GM21423 (cell line): ENCODE results near the gene SMAD2.

Experiments
- ATAC-seq: cut with Tn5 transposase; IDR thresholded peaks from one replicate; pipeline ENCODE4 v1.9.1; 2021; ENCODE audit warnings: mild to moderate bottlenecking, moderate library complexity; ENCODE audit not compliant: unreplicated experiment

SMAD2 gene

DNA sequence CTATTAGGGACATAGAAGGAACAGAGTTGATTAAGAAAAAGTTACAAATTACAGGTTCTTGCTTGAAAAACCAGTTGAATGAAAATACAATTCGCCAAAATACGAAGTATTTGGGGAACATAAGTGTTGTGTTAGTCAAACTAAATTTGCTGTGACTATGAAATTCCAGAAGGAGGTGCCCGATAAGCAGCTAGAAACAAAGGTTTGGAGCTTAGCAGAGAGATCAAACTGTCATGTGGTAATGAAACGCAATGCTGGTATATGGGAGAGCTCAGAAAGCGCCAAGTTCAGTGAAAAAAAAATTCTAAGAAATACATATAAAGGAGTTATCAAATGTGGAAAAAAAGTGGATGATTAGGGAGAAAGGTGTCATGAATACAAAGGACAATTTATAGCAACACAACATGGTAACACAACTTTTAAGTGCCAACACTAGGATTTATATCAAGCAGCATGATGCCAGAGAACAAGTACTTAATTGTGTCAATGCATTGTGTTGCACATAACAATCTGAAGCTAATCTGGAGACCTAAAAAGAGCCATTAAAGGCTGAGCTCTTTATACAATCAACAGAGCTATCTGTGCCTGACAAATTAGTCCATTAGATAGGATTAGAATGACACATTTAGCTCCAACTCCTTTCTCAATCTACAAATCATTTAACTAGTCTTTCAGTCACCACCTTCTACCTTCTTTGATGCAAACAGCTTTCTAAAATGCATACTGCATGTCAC is 31.2 kb downstream of the SMAD2 start:
- ATAC-seq, result no peak

DNA sequence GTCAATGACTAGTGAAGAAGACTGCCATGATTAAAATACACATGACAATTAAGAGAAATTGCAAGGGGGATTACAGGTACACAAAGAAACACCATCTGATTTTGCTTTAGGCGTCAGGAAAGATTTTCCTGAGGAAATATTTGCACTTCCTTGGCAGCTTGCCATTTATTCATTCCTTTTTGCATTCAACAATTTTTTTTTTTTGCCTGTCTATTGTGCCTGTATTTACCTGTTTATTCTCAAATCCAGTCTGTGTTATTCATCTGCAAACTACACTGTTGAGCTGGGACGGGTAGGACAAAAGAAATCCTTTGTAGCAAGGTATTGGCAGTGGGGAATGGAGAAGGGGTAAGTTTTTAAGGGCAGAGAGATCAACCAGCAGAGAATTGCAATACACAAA is 31.8 kb downstream of the SMAD2 start:
- ATAC-seq, result no peak

DNA sequence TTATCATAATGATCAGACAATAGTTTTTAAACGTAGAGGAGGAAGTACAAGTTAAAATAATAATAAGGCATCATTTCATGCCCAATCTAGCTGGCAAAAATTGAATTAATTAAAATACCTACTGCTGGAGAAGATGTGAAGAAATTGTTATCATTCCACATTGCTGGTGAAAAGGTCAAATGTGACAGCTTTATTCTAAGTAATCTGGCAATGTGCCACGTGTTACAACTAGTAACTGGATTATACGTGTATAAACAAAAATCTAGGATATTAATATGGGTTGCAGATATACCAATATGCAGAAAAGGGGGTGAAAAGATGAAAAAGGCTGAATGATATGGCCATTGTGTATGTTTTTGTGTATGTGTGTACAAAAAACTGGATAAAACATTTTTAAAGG is 32.4 kb downstream of the SMAD2 start:
- ATAC-seq, result no peak

DNA sequence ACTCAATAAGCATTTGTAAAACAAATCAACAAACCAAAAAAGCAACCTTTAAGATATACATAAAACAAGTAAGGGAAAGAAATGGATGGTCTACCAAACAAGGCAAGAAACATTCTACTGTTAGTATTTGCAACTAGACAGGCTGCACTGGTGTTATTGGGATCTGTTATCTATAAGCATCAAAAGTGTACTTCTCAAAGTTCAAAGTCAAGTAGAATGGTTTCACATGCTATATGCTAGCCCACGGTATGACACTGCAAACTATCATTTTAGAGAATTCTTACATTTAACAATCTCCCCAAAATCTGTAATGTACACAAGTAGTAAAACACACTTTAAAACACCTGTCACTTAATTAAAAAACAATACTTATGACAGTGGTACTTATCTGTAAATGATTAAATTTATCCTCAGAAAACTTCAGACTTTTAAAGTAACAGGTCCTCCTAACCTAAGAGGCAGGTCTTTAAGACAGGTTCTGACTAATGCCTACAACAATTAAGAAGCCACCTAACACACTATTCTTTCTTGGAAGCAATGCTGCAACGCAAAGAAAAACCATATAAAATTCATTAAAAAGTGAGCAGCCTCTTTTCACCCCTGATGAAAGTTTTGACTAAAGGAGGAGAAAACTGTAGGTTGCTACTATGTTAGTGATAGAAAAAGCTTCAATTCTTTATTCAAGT is 34.8 kb downstream of the SMAD2 start:
- ATAC-seq, result no peak

DNA sequence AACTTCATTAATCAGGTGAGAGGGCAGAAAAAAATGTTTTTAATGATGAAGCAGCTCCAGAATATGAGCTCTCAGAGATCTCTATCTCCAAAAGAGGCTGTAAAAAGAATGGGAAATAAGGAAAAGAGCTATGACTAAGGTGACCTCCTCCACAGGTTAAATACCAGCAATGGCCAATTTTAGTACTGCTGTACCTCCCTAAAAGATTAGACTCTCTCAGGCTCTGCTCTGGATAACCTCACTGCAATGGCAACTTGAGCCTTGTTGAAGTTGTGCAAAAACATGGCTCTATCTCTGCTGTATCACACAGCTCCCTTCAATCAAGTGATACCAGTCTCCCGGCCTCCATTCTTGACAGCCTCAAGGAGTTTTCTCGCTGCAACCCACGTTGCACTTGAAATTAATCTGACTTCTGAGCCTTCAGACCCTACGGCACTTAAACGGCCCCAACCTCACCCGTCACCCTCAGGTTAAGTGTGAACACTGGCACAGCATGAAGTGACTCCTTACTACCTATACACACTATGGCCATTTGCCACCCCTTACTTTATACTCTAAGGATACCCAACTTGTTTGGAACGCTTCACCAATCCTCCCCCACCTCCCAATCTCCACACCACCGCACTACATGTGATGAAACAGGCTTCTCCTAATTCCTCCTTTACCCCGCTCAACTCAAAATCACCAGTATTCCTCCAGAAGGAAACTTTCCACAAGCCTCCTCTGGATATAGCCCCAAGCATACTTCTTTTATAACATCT is 36.3 kb downstream of the SMAD2 start:
- no peak for ATAC-seq

DNA sequence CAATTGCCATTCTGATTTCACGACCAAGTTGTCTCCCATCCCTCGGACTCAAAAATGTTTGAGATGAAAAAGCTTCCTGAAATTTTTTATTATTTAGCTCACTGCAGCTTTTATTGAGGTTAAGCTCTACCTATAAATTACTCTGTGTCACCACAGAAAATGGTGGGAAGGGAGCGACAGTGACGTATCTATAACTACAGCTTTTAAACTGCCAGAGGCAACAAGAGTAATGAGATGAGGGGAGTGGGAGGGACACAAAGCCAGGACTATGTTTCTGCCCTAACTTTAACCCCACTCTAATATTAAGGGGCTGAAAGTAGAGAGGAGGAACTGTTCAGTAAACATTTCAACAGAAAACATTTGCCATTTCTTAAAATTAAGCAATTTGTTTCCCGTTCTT is 37.4 kb downstream of the SMAD2 start:
- no peak for ATAC-seq

DNA sequence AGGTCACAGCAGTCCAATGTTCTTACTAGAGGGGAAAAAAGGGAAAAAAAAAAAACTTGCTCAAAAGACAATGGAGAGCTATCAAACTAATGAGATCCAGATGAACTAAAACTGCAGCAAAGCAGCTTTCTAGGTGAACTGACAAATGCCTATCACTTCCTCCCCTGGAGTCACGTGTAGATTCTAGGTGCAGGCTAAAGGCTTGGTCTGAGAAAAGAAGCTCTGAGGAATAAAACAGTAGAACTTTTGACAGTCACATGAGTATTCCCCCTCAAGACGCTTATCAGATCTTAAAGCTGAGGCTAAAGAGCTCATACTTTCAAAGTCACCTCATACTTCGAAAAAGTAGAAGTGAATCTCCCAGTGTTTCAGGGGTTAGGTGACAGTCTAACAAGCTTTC is 42.3 kb downstream of the SMAD2 start:
- no peak for ATAC-seq

DNA sequence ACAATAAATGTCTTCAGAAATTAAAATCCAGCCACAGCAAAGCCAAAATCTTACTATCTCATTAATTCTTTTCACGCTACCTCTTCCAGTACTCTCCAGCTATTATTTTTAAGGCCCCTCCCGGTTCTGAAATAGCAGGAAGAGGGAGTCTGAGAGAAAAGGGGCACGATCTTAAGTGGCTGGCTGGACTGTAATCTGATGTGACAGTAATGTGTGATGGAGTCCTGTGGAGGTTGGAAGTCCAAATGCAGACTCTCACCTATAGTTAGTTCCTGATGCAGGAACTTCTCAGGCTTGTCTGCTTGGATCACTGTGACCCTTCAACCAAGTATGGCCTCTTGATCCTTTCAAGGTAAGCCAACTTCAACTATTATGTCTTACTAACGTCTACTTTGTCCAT is 43.2 kb downstream of the SMAD2 start:
- ATAC-seq, result no peak

DNA sequence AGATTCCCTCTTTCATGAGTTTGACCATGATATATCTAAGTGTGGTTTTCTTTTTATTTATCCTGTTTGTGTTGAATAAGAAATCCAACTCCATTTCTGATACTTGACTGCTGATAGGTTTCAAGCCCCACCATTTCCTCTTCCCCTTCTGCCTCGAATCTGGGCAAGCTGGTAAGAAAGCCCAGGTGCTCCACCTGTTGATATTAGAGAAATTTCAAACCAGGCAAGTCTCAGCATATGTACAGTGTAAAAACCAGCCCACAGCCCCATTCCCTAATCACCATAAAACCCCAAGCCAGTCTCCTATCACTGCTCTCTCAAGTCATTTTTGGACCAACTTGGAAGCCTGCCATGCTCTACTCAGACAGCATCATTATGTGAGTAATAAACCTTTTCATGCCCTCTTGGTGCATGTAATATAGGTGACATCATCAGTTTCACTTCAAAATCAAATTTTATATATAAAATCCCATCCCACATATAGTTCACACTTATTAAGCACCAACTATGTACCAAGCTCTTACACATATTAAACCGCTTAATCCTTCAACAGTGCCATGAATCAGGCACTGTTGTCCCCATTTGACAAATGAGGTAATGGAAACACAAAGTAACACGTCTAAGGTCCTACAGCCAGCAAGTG is 46.6 kb downstream of the SMAD2 start:
- no peak for ATAC-seq

DNA sequence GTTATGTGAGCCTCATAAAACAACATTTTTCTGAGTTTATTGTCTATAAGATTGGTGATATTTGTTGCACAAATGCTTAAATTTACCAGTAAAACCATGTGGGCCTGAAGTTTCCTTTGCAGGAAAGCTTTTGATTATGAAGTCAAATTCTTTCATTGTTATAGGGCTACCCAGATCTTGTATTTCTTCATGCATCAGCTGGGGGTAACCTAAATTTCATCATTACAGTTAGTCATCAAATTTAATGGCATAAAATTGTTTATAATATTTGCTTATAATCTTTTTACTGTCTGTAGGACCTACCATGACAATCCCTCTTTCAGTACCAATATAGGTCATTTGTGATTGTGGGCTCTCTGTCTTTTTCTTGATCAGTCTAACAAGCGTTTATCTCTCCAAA is 47.8 kb downstream of the SMAD2 start:
- no peak for ATAC-seq

DNA sequence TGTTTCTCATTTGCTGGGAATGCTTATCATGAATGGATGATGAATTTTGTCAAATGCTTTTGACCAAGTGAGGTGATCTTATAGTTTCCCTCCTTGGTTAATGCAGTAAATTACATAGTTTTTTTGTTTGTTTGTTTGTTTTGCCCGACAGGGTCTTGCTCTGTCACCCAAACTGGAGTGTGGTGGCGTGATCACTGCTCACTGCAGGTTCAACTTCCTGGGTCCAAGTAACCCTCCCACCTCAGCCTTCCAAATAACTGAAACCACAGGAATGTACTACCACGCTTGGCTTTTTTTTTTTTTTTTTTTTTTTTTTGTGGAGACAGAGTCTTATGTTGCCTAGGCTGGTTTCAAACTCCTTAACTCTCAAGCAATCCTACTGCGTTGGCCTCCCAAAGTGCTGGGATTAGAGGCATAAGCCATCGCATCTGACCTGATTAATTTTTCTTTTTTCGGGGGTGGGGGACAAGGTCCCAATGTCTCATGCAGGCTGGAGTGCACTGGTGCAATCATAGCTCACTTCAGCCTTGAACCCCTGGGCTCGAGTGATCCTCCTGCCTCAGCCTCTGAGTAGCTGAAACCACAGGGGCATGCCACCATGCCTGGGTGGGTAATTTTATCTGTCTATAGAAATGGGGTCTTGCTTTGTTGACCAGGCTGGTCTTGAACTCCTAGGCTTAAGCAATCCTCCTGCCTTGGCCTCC is 48.6 kb downstream of the SMAD2 start:
- no peak for ATAC-seq

DNA sequence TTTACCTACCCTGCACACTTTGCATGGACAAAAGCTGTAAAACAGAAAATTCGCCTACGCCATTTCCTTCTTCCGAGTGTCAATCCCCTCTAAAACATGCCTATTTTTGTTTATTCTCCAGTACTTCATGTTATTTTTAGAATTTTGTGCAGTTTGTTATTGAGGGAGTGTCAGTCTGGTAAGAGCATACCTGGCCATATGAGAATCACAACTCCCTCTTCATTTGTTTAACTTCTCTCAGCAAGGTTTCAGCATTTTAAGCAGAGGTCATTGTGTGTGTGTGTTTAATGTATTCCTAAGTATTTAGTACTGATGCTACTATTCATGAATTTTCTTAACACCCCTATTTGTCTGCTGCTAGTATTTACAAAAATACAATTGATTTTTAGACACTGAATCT is 49.4 kb downstream of the SMAD2 start:
- ATAC-seq, result no peak

DNA sequence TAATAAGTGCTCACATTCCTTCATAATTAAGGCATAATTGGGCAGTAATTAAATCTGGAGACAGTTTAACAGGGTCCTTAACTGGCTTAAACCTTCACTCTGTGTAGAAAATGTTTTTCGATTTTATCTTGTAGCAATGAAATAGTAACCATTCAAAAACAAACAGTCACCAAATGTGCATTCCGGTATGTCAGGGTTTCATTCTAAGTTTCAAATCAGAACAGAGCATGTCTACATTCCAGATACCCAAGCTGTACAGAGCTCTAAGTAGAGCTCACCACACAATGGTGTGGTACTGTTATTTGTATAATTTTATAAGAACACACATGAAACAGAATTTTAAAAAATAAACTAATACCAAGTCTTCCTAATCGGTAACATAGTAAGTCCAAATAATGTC is 52.6 kb downstream of the SMAD2 start:
- no peak for ATAC-seq

DNA sequence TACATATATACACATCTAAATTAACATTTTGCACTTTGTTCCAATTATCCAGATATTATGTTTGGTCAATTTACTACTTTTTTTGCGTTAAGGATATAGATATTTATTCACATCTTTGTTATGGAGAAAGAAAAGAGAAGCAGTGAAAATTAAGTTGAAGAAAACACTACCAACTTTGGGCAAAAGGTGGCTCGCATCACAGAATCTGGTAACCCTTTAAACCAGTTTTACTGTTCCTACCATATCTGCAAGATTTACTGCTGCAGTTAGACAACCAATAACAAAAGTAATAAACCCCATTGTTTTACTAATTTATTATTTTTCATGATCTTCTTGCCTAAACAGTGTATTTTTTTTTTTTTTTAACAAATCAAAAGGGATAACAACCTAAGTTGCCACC is 53.6 kb downstream of the SMAD2 start:
- ATAC-seq, result no peak

DNA sequence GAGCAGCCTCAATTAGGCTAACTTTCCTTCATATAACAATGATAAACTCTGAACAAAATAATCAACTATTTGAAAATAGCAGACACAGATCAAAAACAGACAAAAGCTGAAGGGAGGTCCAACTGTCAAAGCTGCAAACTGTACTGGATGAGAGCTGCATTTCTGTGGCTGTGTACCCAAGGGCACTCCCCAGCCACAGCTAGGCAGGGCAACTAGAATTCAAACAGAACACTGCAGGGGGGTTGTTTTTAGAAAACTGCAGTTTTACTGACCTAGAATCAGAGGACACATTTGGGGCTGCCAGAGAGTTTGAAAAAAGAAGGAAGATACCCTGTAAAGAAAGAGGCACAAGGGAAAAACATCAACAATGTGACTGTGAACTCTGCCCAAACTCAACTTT is 56.8 kb downstream of the SMAD2 start:
- no peak for ATAC-seq

DNA sequence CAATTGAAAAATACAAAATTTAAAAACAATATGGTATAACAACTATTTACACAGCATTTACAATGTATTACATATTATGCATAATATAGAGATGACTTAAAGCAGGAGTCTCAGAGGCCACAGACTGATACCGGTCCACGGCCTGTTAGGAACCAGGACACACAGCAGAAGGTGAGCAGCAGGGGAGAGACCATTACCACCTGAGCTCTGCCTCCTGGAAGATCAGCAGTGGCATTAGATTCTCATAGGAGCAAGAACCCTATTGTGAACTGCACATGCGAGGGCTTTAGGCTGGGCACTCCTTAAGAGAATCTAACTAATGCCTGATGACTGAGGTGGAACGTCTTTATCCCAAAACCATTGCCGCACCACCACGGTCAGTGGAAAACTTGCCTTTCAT is 58.0 kb downstream of the SMAD2 start:
- no peak for ATAC-seq

DNA sequence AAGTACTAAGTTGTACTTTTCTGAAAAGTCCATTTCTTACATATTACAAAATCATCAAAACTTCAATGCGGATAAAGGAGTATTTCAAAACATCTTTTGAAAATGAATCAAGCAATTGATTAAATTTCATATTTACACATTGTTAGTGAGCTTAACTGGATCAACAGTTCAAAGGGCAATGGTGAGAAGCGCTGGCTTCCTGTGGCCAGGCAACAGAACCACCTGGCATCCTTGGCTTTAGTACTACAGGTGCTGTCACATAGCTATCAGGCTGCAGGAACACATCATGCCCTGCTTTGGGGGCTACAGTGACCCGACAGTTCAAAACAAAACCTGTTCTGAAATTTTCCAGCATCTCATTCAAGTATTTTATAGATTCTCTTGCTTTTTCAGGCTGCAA is 59.2 kb downstream of the SMAD2 start:
- no peak for ATAC-seq

DNA sequence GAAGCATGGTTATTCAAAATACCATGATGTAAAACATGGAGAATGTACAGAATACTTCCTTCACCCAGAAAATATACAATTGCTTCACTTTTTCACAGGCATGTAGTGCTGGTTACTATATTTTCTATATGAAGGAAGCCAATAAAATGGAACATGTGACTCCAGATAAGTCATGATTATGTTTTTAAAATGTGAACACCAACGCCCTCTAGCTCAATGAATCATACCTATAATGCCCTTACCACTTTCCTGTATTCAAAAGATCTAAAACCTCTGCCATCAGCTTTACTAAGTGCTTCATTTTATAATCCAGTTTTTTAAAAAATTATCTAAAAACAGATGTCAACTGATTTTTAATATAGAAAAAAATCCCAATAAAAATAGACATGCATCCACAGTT is 59.9 kb downstream of the SMAD2 start:
- ATAC-seq, result no peak

DNA sequence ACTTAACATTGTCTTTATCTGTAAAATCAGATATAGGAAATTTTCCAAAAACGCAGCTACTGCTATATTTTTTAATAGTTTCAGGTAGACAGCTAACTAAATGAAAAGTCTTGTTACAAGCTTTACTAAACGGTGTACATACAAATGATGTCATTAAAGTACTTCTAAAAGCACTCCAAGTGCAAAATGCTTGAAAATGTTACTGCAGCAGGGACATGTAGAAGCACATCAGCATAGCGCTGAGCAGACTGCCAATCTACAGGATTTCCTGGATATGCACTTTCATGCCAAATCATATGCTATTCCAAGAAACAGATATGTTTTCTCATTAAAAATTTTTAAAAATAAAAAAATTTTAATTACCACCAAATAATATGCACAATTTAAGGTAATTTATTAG is 61.7 kb downstream of the SMAD2 start:
- ATAC-seq, result no peak

DNA sequence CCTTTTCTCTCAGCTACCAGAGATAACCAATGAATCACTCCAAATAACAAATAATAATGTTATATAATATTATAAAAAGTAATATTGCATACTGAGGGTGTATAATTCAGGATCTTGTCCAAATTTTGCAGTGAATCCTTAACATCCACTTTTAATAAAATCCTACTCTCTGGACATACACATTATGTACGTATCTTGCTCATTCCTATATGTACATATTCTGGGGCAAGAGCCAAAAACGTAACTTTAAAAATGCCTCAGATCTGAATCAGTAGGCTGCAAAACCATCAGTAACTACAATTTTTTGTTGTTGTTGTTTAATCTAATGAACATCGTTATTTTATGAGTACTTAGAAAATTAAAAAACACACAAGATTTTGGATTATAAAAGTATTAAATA is 65.3 kb downstream of the SMAD2 start:
- ATAC-seq, result no peak

DNA sequence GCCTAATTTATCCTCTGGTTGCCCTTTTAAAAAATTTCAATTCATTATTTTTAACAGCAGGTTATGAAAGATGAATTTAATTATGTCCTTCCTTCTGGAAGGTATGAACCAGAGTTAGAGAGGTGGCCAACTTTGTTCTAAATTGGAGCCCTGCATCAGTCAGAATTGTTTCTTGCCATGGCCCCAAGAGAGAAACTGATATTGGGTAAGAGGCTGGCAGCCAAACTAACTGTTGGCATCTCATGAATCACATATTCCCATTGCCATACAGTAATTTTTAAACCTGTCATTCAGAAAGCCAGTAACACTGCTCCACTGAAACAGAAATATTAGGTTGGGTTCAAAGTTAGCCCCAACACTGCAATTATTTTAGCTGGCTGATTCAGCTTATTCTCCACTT is 67.4 kb downstream of the SMAD2 start:
- no peak for ATAC-seq
